Measurements from ENCODE around the gene MRPL24. TPM values are rescaled to one million over a fixed set of nuclear protein-coding genes. Genes with fewer than 3 reads are reported as not detected.
"Not testable (repeated sequence)": the region's sequence is repeated elsewhere in the genome, so short reads cannot be mapped to it uniquely, and the experiment has no call there.

Gene MRPL24
- total and polyA plus RNA-seq, 12 donors, result 70.3 to 250 (median 88.1) TPM

GRCh38 chr1:156767101-156767878, 26.4 kb upstream of the MRPL24 start, which contains the start of gene PRCC:
PRCC (plus strand) TSS chr1:156767535; CDS start chr1:156767772, 237 bp downstream.
- 0 to 1% methylated on average over 49 to 50 of the region's 50 CpGs for WGBS, 2 donors
- Histone ChIP-seq H3K4me3 (peak within 1 kb of the TSS; percentile 73 to 99 (median 95)), H3K27me3 (no peaks in the 10 kb centered on the region), H3K36me3 (peaks cover 0 to 25% (median 0%) of the 10 kb centered on the region in 9 donors), H3K4me1 (peaks cover 12 to 53% (median 45%) of the 10 kb centered on the region in 9 donors), H3K27ac (peak within 1 kb of the TSS; percentile 90 to 98 (median 96)), H3K9me3 (no peaks in the 10 kb centered on the region)
- TF ChIP-seq CTCF (IDR thresholded peaks at IDR 0.05), result no peak
- DNase-seq (peak; percentile 94 to 99), ATAC-seq (peak; percentile 96 to 98 (median 97))
- intact Hi-C loops (cut with DNase I), result loop anchor here in 7 of 10 donors (1.0 to 5.0 kb wide), 7 partner anchors 14 to 90 kb away; partner anchors contain the start of genes ISG20L2 (in 7 of the 7), METTL25B (in 7 of the 7), MRPL24 (in 2 of the 7) and HDGF (in 1 of the 7)

GRCh38 chr1:156766298-156767100, 25.6 kb upstream of the MRPL24 start:
- DNase-seq (peak in 1 of 2 donors; percentile 37), ATAC-seq (peak in 6 of 8 donors; percentile 5 to 30 (median 16))
- H3K27me3 ChIP-seq, result no peaks in the 10 kb centered on the region
- intact Hi-C loops (cut with DNase I), result loop anchor here in 7 of 10 donors (1.0 to 5.0 kb wide), 9 partner anchors 14 to 89 kb away; partner anchors contain the start of genes ISG20L2 (in 7 of the 7), METTL25B (in 7 of the 7), HDGF (in 3 of the 7) and MRPL24 (in 2 of the 7)
- no peaks in the 10 kb centered on the region for H3K9me3 ChIP-seq
- peak overlapping the region; percentile 85 to 98 (median 94) for H3K27ac ChIP-seq
- no peak for TF ChIP-seq CTCF (IDR thresholded peaks at IDR 0.05)
- peaks cover 12 to 45% (median 39%) of the 10 kb centered on the region in 9 donors for H3K4me1 ChIP-seq
- peaks cover 0 to 17% (median 0%) of the 10 kb centered on the region in 9 donors for H3K36me3 ChIP-seq
- H3K4me3 ChIP-seq, result peak overlapping the region; percentile 54 to 99 (median 92)
- WGBS, 2 donors, result 5 to 6% methylated on average over 14 of the region's 14 CpGs

GRCh38 chr1:156765666-156766065, 24.8 kb upstream of the MRPL24 start:
- no peaks in the 10 kb centered on the region for H3K27me3 ChIP-seq
- no peaks in the 10 kb centered on the region for H3K9me3 ChIP-seq
- H3K36me3 ChIP-seq, result peaks cover 0 to 9% (median 0%) of the 10 kb centered on the region in 9 donors
- WGBS, 2 donors, result 92 to 94% methylated on average over 5 of the region's 5 CpGs
- intact Hi-C loops (cut with DNase I), result loop anchor here in 7 of 10 donors (1.0 to 5.0 kb wide), 7 partner anchors 13 to 88 kb away; partner anchors contain the start of genes ISG20L2 (in 6 of the 7), METTL25B (in 6 of the 7), HDGF (in 3 of the 7) and NES (in 1 of the 7)
- H3K4me3 ChIP-seq, result peak overlapping the region in 3 of 10 donors; percentile 95 to 98 (median 96)
- H3K27ac ChIP-seq, result peak overlapping the region in 8 of 10 donors; percentile 85 to 98 (median 95)
- peaks cover 12 to 36% (median 34%) of the 10 kb centered on the region in 9 donors for H3K4me1 ChIP-seq
- no peak for TF ChIP-seq CTCF (IDR thresholded peaks at IDR 0.05)
- ATAC-seq (no peak), DNase-seq (no peak)

GRCh38 chr1:156765136-156765535, 24.2 kb upstream of the MRPL24 start:
- H3K27me3 ChIP-seq, H3K9me3 ChIP-seq, DNase-seq, H3K36me3 ChIP-seq, H3K4me3 ChIP-seq, ATAC-seq, H3K27ac ChIP-seq: not testable (repeated sequence)
- intact Hi-C loops (cut with DNase I), result loop anchor here in 5 of 10 donors (5.0 kb wide), 2 partner anchors 38 to 88 kb away; partner anchors contain the start of genes ISG20L2 (in 4 of the 5), METTL25B (in 4 of the 5) and NES (in 1 of the 5)
- WGBS, 2 donors, result 97% methylated on average over 15 of the region's 15 CpGs
- peaks cover 12 to 31% (median 29%) of the 10 kb centered on the region in 9 donors for H3K4me1 ChIP-seq

All from heart right ventricle (tissue), 16 donors.